ENCODE measurements around the gene NCOA3.

Gene NCOA3

GRCh38 chr20:47676219-47676721 is 174.6 kb downstream of the NCOA3 start:
- no peak for TF ChIP-seq CTCF (IDR thresholded peaks at IDR 0.05; ENCODE audit: extremely low read depth, insufficient read depth, missing control alignments)
- in situ Hi-C loops (cut with MboI; ENCODE audit: low pct_unique_long_range_greater_than_20kb, low sequenced_read_pairs, unreplicated experiment): no loop called here
- no peak for DNase-seq (ENCODE audit: low spot score)

GRCh38 chr20:47676912-47677634 is 175.4 kb downstream of the NCOA3 start:
- DNase-seq (ENCODE audit: low spot score): no peak
- in situ Hi-C loops (cut with MboI; ENCODE audit: low pct_unique_long_range_greater_than_20kb, low sequenced_read_pairs, unreplicated experiment): no loop called here
- no peak for TF ChIP-seq CTCF (IDR thresholded peaks at IDR 0.05; ENCODE audit: extremely low read depth, insufficient read depth, missing control alignments)

GRCh38 chr20:47677635-47678453 is 176.2 kb downstream of the NCOA3 start:
- DNase-seq (ENCODE audit: low spot score): peak; percentile 85
- in situ Hi-C loops (cut with MboI; ENCODE audit: low pct_unique_long_range_greater_than_20kb, low sequenced_read_pairs, unreplicated experiment): no loop called here
- TF ChIP-seq CTCF (IDR thresholded peaks at IDR 0.05; ENCODE audit: extremely low read depth, insufficient read depth, missing control alignments): peak; percentile 97

GRCh38 chr20:47678536-47678935 is 176.8 kb downstream of the NCOA3 start:
- in situ Hi-C loops (cut with MboI; ENCODE audit: low pct_unique_long_range_greater_than_20kb, low sequenced_read_pairs, unreplicated experiment): no loop called here
- TF ChIP-seq CTCF (IDR thresholded peaks at IDR 0.05; ENCODE audit: extremely low read depth, insufficient read depth, missing control alignments): no peak

GRCh38 chr20:47679462-47679861 is 177.8 kb downstream of the NCOA3 start:
- in situ Hi-C loops (cut with MboI; ENCODE audit: low pct_unique_long_range_greater_than_20kb, low sequenced_read_pairs, unreplicated experiment): no loop called here
- no peak for DNase-seq (ENCODE audit: low spot score)
- TF ChIP-seq CTCF (IDR thresholded peaks at IDR 0.05; ENCODE audit: extremely low read depth, insufficient read depth, missing control alignments): no peak

More at GRCh38 chr20:47678536-47678935, 176.8 kb downstream of the NCOA3 start:
- no peak for DNase-seq (ENCODE audit: low spot score)

- in situ Hi-C loops (cut with MboI; ENCODE audit: low pct_unique_long_range_greater_than_20kb, low sequenced_read_pairs, unreplicated experiment): no loop called here
- no peak for DNase-seq (ENCODE audit: low spot score)
- TF ChIP-seq CTCF (IDR thresholded peaks at IDR 0.05; ENCODE audit: extremely low read depth, insufficient read depth, missing control alignments): no peak
Observed at GRCh38 chr20:47680804-47681529, 179.3 kb downstream of the NCOA3 start.

Measured in GM13977 (cell line).